ENCODE measurements around the gene MARCKSL1. TPM values are rescaled to one million over a fixed set of nuclear protein-coding genes. Genes with fewer than 3 reads are reported as not detected.
"Not testable (repeated sequence)": the region's sequence is repeated elsewhere in the genome, so short reads cannot be mapped to it uniquely, and the experiment has no call there.

MARCKSL1 gene
- total and polyA plus RNA-seq, 4 donors, result 4.7 to 34.7 (median 20.6) TPM

DNA sequence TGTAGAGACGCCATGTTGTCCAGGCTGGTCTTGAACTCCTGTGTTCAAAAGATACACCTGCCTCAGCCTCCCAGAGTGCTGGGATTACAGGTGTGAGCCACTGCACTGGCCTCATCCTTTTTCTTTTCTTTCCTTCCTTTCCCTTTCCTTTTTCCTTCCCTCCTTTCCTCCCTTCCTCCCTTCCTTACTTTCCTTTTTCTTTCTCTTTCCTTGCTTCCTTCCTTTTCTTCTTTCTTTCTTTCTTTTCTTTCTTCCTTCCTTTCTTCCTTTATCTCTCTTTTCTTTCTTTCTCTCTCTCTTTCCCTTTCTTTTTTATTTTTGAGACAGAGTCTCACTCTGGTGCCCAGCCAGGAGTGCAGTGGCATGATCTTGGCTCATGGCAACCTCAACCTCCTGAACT, 20.4 kb upstream of the MARCKSL1 start:
- Histone ChIP-seq H3K9me3 (ENCODE audit: control insufficient read depth, low read length) (no peaks in the 10 kb centered on the region), H3K4me1 (ENCODE audit: control insufficient read depth in 1 of 2, insufficient read depth in 2 of 2, low read length in 2 of 2) (no peaks in the 10 kb centered on the region), H3K27me3 (ENCODE audit: control insufficient read depth in 1 of 2, insufficient read depth in 2 of 2, low read length in 1 of 2) (no peaks in the 10 kb centered on the region), H3K4me3 (ENCODE audit: low read length in 2 of 2) (no peak overlapping the region), H3K36me3 (ENCODE audit: control insufficient read depth in 1 of 2, insufficient read depth in 2 of 2, low read length in 1 of 2) (no peaks in the 10 kb centered on the region), H3K27ac (ENCODE audit: low read depth in 1 of 2, low read length in 2 of 2) (no peak overlapping the region)
- WGBS, 2 donors, result 93 to 96% methylated on average over 1 of the region's 1 CpG
- DNase-seq, result no peak
- intact Hi-C loops (cut with DNase I), result no loop called here
- no peak for ATAC-seq (ENCODE audit: low FRiP score)

DNA sequence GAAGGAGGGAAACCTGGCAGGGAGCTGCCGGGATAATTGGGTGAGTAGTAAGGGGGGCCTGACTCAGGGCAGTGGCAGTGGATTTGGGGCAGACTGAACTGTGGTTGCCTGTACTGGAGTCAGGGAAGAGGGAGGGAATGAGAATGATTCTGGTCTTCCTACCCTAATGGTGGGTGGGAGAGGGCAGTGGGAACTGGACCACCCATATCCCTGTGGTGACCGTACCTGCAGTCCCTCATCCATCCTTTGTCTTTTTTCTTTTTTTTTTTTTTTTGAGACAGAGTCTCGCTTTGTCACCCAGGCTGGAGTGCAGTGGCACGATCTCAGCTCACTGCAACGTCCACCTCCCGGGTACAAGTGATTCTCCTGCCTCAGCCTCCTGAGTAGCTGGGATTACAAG, 19.7 kb upstream of the MARCKSL1 start:
- ATAC-seq (ENCODE audit: low FRiP score); H3K4me1 ChIP-seq (ENCODE audit: control insufficient read depth in 1 of 2, insufficient read depth in 2 of 2, low read length in 2 of 2): not testable (repeated sequence)

GRCh38 chr1:32353886-32354570, 18.0 kb upstream of the MARCKSL1 start:
- Histone ChIP-seq H3K36me3 (ENCODE audit: control insufficient read depth in 1 of 2, insufficient read depth in 2 of 2, low read length in 1 of 2) (no peaks in the 10 kb centered on the region), H3K4me1 (ENCODE audit: control insufficient read depth in 1 of 2, insufficient read depth in 2 of 2, low read length in 2 of 2) (no peaks in the 10 kb centered on the region), H3K4me3 (ENCODE audit: low read length in 2 of 2) (no peak overlapping the region), H3K27me3 (ENCODE audit: control insufficient read depth in 1 of 2, insufficient read depth in 2 of 2, low read length in 1 of 2) (no peaks in the 10 kb centered on the region), H3K27ac (ENCODE audit: low read depth in 1 of 2, low read length in 2 of 2) (no peak overlapping the region), H3K9me3 (ENCODE audit: control insufficient read depth, low read length) (no peaks in the 10 kb centered on the region)
- ATAC-seq (ENCODE audit: low FRiP score), result peak; percentile 2
- 8 to 13% methylated on average over 2 of the region's 2 CpGs for WGBS, 2 donors
- intact Hi-C loops (cut with DNase I), result no loop called here
- peak in 1 of 2 donors; percentile 68 for DNase-seq

More for the DNA sequence above, 19.7 kb upstream of the MARCKSL1 start:
- intact Hi-C loops (cut with DNase I); DNase-seq; H3K4me3 ChIP-seq (ENCODE audit: low read length in 2 of 2); H3K9me3 ChIP-seq (ENCODE audit: control insufficient read depth, low read length); H3K36me3 ChIP-seq (ENCODE audit: control insufficient read depth in 1 of 2, insufficient read depth in 2 of 2, low read length in 1 of 2); H3K27ac ChIP-seq (ENCODE audit: low read depth in 1 of 2, low read length in 2 of 2); H3K27me3 ChIP-seq (ENCODE audit: control insufficient read depth in 1 of 2, insufficient read depth in 2 of 2, low read length in 1 of 2): not testable (repeated sequence)
- WGBS, 2 donors, result 90 to 94% methylated on average over 6 of the region's 6 CpGs

DNA sequence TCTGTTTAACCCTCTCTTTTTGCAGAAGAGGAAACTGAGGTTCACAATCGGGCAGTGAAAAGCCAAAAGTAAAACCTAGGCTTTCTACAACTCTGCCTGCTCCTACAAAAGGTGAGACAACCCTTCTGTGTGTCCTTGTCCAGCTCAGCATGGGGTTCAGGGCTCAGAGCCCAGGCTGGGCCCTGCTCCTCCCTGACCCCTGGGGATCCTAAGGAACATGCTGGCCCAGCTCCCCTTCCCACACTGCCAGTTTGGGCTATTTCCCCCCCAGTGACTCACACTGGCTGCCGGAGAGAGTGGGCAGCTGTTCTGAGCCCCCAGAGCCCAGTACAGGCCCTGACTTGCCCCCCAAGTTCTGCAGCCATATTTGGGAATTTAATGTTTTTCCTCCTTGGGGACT, 17.4 kb upstream of the MARCKSL1 start:
- Histone ChIP-seq H3K27me3 (ENCODE audit: control insufficient read depth in 1 of 2, insufficient read depth in 2 of 2, low read length in 1 of 2) (no peaks in the 10 kb centered on the region), H3K27ac (ENCODE audit: low read depth in 1 of 2, low read length in 2 of 2) (no peak overlapping the region), H3K9me3 (ENCODE audit: control insufficient read depth, low read length) (no peaks in the 10 kb centered on the region), H3K36me3 (ENCODE audit: control insufficient read depth in 1 of 2, insufficient read depth in 2 of 2, low read length in 1 of 2) (no peaks in the 10 kb centered on the region), H3K4me3 (ENCODE audit: low read length in 2 of 2) (no peak overlapping the region), H3K4me1 (ENCODE audit: control insufficient read depth in 1 of 2, insufficient read depth in 2 of 2, low read length in 2 of 2) (no peaks in the 10 kb centered on the region)
- ATAC-seq (ENCODE audit: low FRiP score) (no peak), DNase-seq (no peak)
- intact Hi-C loops (cut with DNase I), result no loop called here
- WGBS, 2 donors, result 50% methylated on average over 2 of the region's 2 CpGs

- no peak overlapping the region for H3K4me3 ChIP-seq (ENCODE audit: low read length in 2 of 2)
- H3K36me3 ChIP-seq (ENCODE audit: control insufficient read depth in 1 of 2, insufficient read depth in 2 of 2, low read length in 1 of 2), result no peaks in the 10 kb centered on the region
- intact Hi-C loops (cut with DNase I), result no loop called here
- peak overlapping the region in 1 of 2 donors; percentile 19 for H3K27ac ChIP-seq (ENCODE audit: low read depth in 1 of 2, low read length in 2 of 2)
- WGBS, 2 donors, result 63 to 64% methylated on average over 2 of the region's 2 CpGs
- DNase-seq (no peak), ATAC-seq (ENCODE audit: low FRiP score) (no peak)
- no peaks in the 10 kb centered on the region for H3K27me3 ChIP-seq (ENCODE audit: control insufficient read depth in 1 of 2, insufficient read depth in 2 of 2, low read length in 1 of 2)
- no peaks in the 10 kb centered on the region for H3K4me1 ChIP-seq (ENCODE audit: control insufficient read depth in 1 of 2, insufficient read depth in 2 of 2, low read length in 2 of 2)
- no peaks in the 10 kb centered on the region for H3K9me3 ChIP-seq (ENCODE audit: control insufficient read depth, low read length)
These were observed 16.9 kb upstream of the MARCKSL1 start for GRCh38 chr1:32352831-32353383.

DNA sequence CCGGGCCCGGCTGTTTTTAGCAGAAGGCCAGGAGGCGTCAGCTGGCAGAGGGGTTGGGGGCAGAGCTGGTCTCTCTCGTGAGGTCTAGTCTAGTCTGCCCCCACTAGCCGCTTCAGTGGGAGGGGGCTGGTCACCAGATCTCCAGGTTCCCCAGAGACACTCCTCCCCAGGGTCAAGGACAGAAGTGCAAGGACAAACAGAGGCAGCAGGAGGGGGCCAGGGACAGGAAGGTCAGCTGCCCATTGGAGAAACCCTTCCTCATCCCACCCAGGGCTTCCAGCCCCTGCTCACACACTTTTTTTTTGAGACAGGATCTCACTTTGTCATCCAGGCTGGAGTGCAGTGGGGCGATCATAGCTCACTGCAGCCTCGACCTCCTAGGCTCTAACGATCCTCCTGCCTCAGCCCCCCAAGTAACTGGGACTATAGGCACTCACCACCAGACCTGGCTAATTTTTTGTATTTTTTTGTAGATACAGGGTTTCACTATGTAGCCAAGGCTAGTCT, 16.3 kb upstream of the MARCKSL1 start:
- H3K36me3 ChIP-seq (ENCODE audit: control insufficient read depth in 1 of 2, insufficient read depth in 2 of 2, low read length in 1 of 2), result no peaks in the 10 kb centered on the region
- no peak for DNase-seq
- no peaks in the 10 kb centered on the region for H3K9me3 ChIP-seq (ENCODE audit: control insufficient read depth, low read length)
- H3K27me3 ChIP-seq (ENCODE audit: control insufficient read depth in 1 of 2, insufficient read depth in 2 of 2, low read length in 1 of 2), result no peaks in the 10 kb centered on the region
- ATAC-seq (ENCODE audit: low FRiP score), result no peak
- H3K27ac ChIP-seq (ENCODE audit: low read depth in 1 of 2, low read length in 2 of 2), result peak overlapping the region in 1 of 2 donors; percentile 58
- 29 to 34% methylated on average over 8 of the region's 8 CpGs for WGBS, 2 donors
- intact Hi-C loops (cut with DNase I), result no loop called here
- H3K4me3 ChIP-seq (ENCODE audit: low read length in 2 of 2), result peak overlapping the region; percentile 49 to 62
- H3K4me1 ChIP-seq (ENCODE audit: control insufficient read depth in 1 of 2, insufficient read depth in 2 of 2, low read length in 2 of 2), result no peaks in the 10 kb centered on the region

- ATAC-seq (ENCODE audit: low FRiP score) (peak; percentile 94), DNase-seq (peak; percentile 96 to 98)
- Histone ChIP-seq H3K4me1 (ENCODE audit: control insufficient read depth in 1 of 2, insufficient read depth in 2 of 2, low read length in 2 of 2) (no peaks in the 10 kb centered on the region), H3K27me3 (ENCODE audit: control insufficient read depth in 1 of 2, insufficient read depth in 2 of 2, low read length in 1 of 2) (no peaks in the 10 kb centered on the region), H3K36me3 (ENCODE audit: control insufficient read depth in 1 of 2, insufficient read depth in 2 of 2, low read length in 1 of 2) (no peaks in the 10 kb centered on the region), H3K9me3 (ENCODE audit: control insufficient read depth, low read length) (no peaks in the 10 kb centered on the region), H3K27ac (ENCODE audit: low read depth in 1 of 2, low read length in 2 of 2) (peak overlapping the region in 1 of 2 donors; percentile 58), H3K4me3 (ENCODE audit: low read length in 2 of 2) (peak overlapping the region; percentile 61 to 62)
- intact Hi-C loops (cut with DNase I), result no loop called here
- WGBS, 2 donors, result 1% methylated on average over 68 to 75 of the region's 75 CpGs
These were observed 15.6 kb upstream of the MARCKSL1 start for GRCh38 chr1:32351399-32352238.

- Histone ChIP-seq H3K9me3 (ENCODE audit: control insufficient read depth, low read length) (no peaks in the 10 kb centered on the region), H3K4me1 (ENCODE audit: control insufficient read depth in 1 of 2, insufficient read depth in 2 of 2, low read length in 2 of 2) (no peaks in the 10 kb centered on the region), H3K27me3 (ENCODE audit: control insufficient read depth in 1 of 2, insufficient read depth in 2 of 2, low read length in 1 of 2) (no peaks in the 10 kb centered on the region), H3K36me3 (ENCODE audit: control insufficient read depth in 1 of 2, insufficient read depth in 2 of 2, low read length in 1 of 2) (no peaks in the 10 kb centered on the region), H3K4me3 (ENCODE audit: low read length in 2 of 2) (peak overlapping the region; percentile 61 to 62), H3K27ac (ENCODE audit: low read depth in 1 of 2, low read length in 2 of 2) (peak overlapping the region in 1 of 2 donors; percentile 25)
- peak; percentile 85 for ATAC-seq (ENCODE audit: low FRiP score)
- DNase-seq, result peak; percentile 82 to 94
- 20% methylated on average over 28 of the region's 28 CpGs for WGBS, 2 donors
- intact Hi-C loops (cut with DNase I), result no loop called here
These were observed 14.9 kb upstream of the MARCKSL1 start for GRCh38 chr1:32350785-32351398.

Data from aorta (tissue), 5 donors.